ENCODE measurements around the gene FMN2.

The FMN2 gene

GRCh38 chr1:240091614-240092300, at the start of gene FMN2:
TSS of gene FMN2 (plus strand) at chr1:240091883. CDS start at chr1:240092110, 227 bp downstream.
- TF ChIP-seq CTCF (IDR thresholded peaks at IDR 0.05): no peak
- Histone ChIP-seq H3K4me3 (peak within 1 kb of the TSS; percentile 62), H3K27ac (no peak within 1 kb of the TSS)
- no peak for DNase-seq (ENCODE audit: low spot score)

GRCh38 chr1:240044620-240045019, 47.1 kb upstream of the FMN2 start:
- no peak for DNase-seq (ENCODE audit: low spot score)
- no peak overlapping the region for H3K4me3 ChIP-seq
- no peak overlapping the region for H3K27ac ChIP-seq
- no peak for TF ChIP-seq CTCF (IDR thresholded peaks at IDR 0.05)

DNA sequence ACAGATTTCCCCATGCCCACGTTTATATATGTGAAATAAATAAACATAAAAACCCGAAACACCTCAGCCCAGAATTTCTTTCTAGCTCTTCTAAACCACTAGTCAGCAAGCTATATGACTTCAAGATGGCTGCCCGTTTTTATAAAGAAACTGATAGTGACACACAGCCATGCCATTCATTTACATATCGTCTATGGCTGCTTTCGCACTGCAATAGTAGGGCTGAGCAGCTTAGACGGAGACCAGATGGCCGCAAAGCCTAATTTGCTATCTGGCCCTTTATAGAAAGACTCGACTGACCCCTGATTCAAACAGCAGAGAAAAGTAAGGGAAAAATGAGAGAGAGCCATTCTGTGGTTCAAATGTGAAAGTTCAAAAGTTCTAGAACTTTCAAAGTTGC, 45.7 kb upstream of the FMN2 start:
- no peak for DNase-seq (ENCODE audit: low spot score)
- Histone ChIP-seq H3K27ac (no peak overlapping the region), H3K4me3 (no peak overlapping the region)
- no peak for TF ChIP-seq CTCF (IDR thresholded peaks at IDR 0.05)

DNA sequence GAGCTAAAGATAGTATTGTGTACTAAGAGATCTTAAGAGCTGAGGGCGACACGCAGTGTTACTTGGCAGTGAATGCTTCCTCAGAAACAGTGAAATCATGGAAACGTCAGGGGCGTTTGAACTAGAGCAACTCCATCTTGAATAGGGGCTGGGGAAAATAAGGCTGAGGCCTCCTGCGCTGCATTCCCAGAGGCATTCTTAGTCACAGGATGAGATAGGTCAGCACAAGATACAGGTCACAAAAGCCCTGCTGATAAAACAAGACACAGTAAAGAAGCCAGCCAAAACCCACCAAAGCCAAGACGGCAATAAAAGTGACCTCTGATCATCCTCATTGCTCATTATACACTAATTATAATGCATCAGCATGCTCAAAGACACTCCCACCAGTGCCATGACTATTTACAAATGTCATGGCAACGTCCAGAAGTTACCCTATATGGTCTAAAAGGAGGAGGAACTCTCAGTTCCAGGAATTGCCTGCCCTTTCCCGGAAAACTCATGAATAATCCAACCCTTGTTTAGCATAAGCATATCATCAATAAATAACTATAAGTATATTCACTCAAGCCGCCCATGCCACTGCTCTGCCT, 37.5 kb upstream of the FMN2 start:
- no peak for TF ChIP-seq CTCF (IDR thresholded peaks at IDR 0.05)
- H3K27ac ChIP-seq: no peak overlapping the region
- no peak overlapping the region for H3K4me3 ChIP-seq
- no peak for DNase-seq (ENCODE audit: low spot score)

GRCh38 chr1:240055936-240056335, 35.7 kb upstream of the FMN2 start:
- no peak for TF ChIP-seq CTCF (IDR thresholded peaks at IDR 0.05)
- no peak for DNase-seq (ENCODE audit: low spot score)
- no peak overlapping the region for H3K27ac ChIP-seq

DNA sequence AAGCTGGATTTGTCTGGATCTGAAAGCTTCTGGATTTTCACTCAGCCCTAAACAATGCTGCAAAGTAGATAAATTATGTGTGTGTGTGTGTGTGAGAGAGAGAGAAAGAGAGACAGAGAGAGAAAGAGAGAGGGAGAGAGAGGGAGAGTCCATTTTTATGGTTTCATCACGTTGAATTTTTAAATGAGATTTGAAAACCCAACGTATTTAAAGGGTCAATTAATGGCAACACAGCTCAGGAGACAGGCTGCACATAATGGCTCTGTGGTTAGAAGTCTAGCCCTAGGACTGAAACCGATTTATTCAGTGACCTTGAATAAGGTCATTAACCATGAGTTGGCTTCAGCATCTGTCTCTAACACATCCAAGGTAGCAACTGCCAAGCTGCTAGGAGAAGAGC, 35.3 kb upstream of the FMN2 start:
- H3K4me3 ChIP-seq: no peak overlapping the region
- no peak overlapping the region for H3K27ac ChIP-seq
- DNase-seq (ENCODE audit: low spot score): no peak
- no peak for TF ChIP-seq CTCF (IDR thresholded peaks at IDR 0.05)

More at GRCh38 chr1:240055936-240056335, 35.7 kb upstream of the FMN2 start:
- no peak overlapping the region for H3K4me3 ChIP-seq

- H3K27ac ChIP-seq: no peak overlapping the region
- no peak for TF ChIP-seq CTCF (IDR thresholded peaks at IDR 0.05)
- DNase-seq (ENCODE audit: low spot score): no peak
- H3K4me3 ChIP-seq: no peak overlapping the region
Measured at GRCh38 chr1:240058049-240058448, 33.6 kb upstream of the FMN2 start.

Measured in coronary artery (tissue), 2 donors.